Nephron progenitor cell (in vitro differentiated cells): ENCODE measurements around the gene CDC42EP4.

Experiments
- DNase-seq: peaks from one replicate; pipeline ENCODE4 v3.0.0; 2021
- H3K27ac Mint-ChIP-seq: 2 replicates; pipeline ENCODE4 v1.8.0; 2021; ENCODE audit warnings: mild to moderate bottlenecking, moderate library complexity, mixed read lengths
- H3K27me3 Mint-ChIP-seq: 2 replicates; pipeline ENCODE4 v1.8.0; 2021; ENCODE audit warnings: mild to moderate bottlenecking, low read depth, mixed read lengths; ENCODE audit not compliant: poor library complexity
- H3K36me3 Mint-ChIP-seq: 2 replicates; pipeline ENCODE4 v1.8.0; 2021; ENCODE audit warnings: low read depth, mixed read lengths
- H3K4me1 Mint-ChIP-seq: 2 replicates; pipeline ENCODE4 v1.8.0; 2021; ENCODE audit warnings: mixed read lengths
- H3K4me3 Mint-ChIP-seq: 2 replicates; pipeline ENCODE4 v1.8.0; 2021; ENCODE audit warnings: mild to moderate bottlenecking, moderate library complexity, mixed read lengths
- H3K9me3 Mint-ChIP-seq: 2 replicates; pipeline ENCODE4 v1.8.0; 2021; ENCODE audit warnings: mild to moderate bottlenecking, moderate library complexity, mixed read lengths
- CTCF ChIP-seq: fragments of 200-600 bp; sonication (generic); IDR thresholded peaks from 2 replicates; pipeline ENCODE4 v1.5.0; 2021; ENCODE audit warnings: antibody characterized with exemption

CDC42EP4 gene

GRCh38 chr17:73357981-73358380 is 46.2 kb upstream of the CDC42EP4 start:
- no peak for TF ChIP-seq CTCF
- H3K27me3 Mint-ChIP-seq: peaks cover 4% of the 10 kb centered on the region
- H3K27ac Mint-ChIP-seq: no peak overlapping the region
- no peak for DNase-seq
- H3K4me3 Mint-ChIP-seq: no peak overlapping the region
- H3K9me3 Mint-ChIP-seq: no peaks in the 10 kb centered on the region
- peaks cover 59% of the 10 kb centered on the region for H3K4me1 Mint-ChIP-seq
- peaks cover 4% of the 10 kb centered on the region for H3K36me3 Mint-ChIP-seq

GRCh38 chr17:73357318-73357717 is 45.5 kb upstream of the CDC42EP4 start:
- no peak for TF ChIP-seq CTCF
- Mint-ChIP-seq H3K4me3 (no peak overlapping the region), H3K27me3 (peaks cover 4% of the 10 kb centered on the region), H3K27ac (no peak overlapping the region), H3K9me3 (no peaks in the 10 kb centered on the region), H3K36me3 (peaks cover 5% of the 10 kb centered on the region), H3K4me1 (peaks cover 54% of the 10 kb centered on the region)
- DNase-seq: no peak

GRCh38 chr17:73356561-73357170 is 44.9 kb upstream of the CDC42EP4 start:
- Mint-ChIP-seq H3K36me3 (peaks cover 11% of the 10 kb centered on the region), H3K27me3 (peaks cover 4% of the 10 kb centered on the region), H3K9me3 (no peaks in the 10 kb centered on the region), H3K27ac (peak overlapping the region; percentile 39), H3K4me1 (peaks cover 48% of the 10 kb centered on the region), H3K4me3 (no peak overlapping the region)
- TF ChIP-seq CTCF: no peak
- no peak for DNase-seq

GRCh38 chr17:73354423-73355284 is 42.9 kb upstream of the CDC42EP4 start:
- H3K4me3 Mint-ChIP-seq: no peak overlapping the region
- no peak for TF ChIP-seq CTCF
- H3K9me3 Mint-ChIP-seq: peaks cover 3% of the 10 kb centered on the region
- no peak for DNase-seq
- H3K36me3 Mint-ChIP-seq: peaks cover 26% of the 10 kb centered on the region
- H3K27ac Mint-ChIP-seq: no peak overlapping the region
- peaks cover 7% of the 10 kb centered on the region for H3K27me3 Mint-ChIP-seq
- peaks cover 31% of the 10 kb centered on the region for H3K4me1 Mint-ChIP-seq

GRCh38 chr17:73352261-73352660 is 40.5 kb upstream of the CDC42EP4 start:
- DNase-seq: no peak
- Mint-ChIP-seq H3K27ac (no peak overlapping the region), H3K9me3 (peaks cover 3% of the 10 kb centered on the region), H3K27me3 (peaks cover 11% of the 10 kb centered on the region), H3K4me1 (peaks cover 49% of the 10 kb centered on the region), H3K36me3 (peaks cover 31% of the 10 kb centered on the region), H3K4me3 (no peak overlapping the region)
- no peak for TF ChIP-seq CTCF

GRCh38 chr17:73351764-73352163 is 40.0 kb upstream of the CDC42EP4 start:
- Mint-ChIP-seq H3K4me1 (peaks cover 54% of the 10 kb centered on the region), H3K27ac (no peak overlapping the region), H3K36me3 (peaks cover 31% of the 10 kb centered on the region), H3K27me3 (peaks cover 11% of the 10 kb centered on the region), H3K4me3 (no peak overlapping the region), H3K9me3 (peaks cover 3% of the 10 kb centered on the region)
- TF ChIP-seq CTCF: no peak
- no peak for DNase-seq
